WERI-Rb-1 (cell line): ENCODE results near the gene FDPS.
A peak's percentile ranks its signal among the peaks of the same experiment; 100 is the strongest.

Source experiments
- DNase-seq: peaks from one replicate; pipeline ENCODE4 v3.0.0-alpha.2; 2020
- H3K27ac ChIP-seq: fragments of 250-450 bp; sonication (Bioruptor Pico); 2 replicates; pipeline ENCODE4 v1.5.1; 2020; ENCODE audit warnings: mild to moderate bottlenecking, moderate library complexity
- H3K27me3 ChIP-seq: fragments of 250-450 bp; sonication (Bioruptor Pico); 2 replicates; pipeline ENCODE4 v1.5.1; 2021; ENCODE audit warnings: mild to moderate bottlenecking, low read depth, moderate library complexity; ENCODE audit not compliant: insufficient read depth, severe bottlenecking
- H3K36me3 ChIP-seq: fragments of 250-450 bp; sonication (Bioruptor Pico); 2 replicates; pipeline ENCODE4 v1.5.1; 2020; ENCODE audit warnings: mild to moderate bottlenecking, moderate library complexity
- H3K4me3 ChIP-seq: 2 replicates; pipeline ENCODE4 v1.5.1; 2011; ENCODE audit warnings: low read depth, mild to moderate bottlenecking, control low read depth, low read length
- H3K9me3 ChIP-seq: fragments of 250-450 bp; sonication (Bioruptor Pico); 2 replicates; pipeline ENCODE4 v1.5.1; 2021; ENCODE audit warnings: mild to moderate bottlenecking, moderate library complexity; ENCODE audit not compliant: severe bottlenecking
- CTCF ChIP-seq: IDR thresholded peaks from 2 replicates; pipeline ENCODE4 v1.5.1; 2011; ENCODE audit warnings: low read depth, mild to moderate bottlenecking, control low read depth, inconsistent platforms, low read length

Gene FDPS

GRCh38 chr1:155273343-155274245 lies 35.1 kb upstream of the FDPS start, which contains the start of gene CLK2:
Gene CLK2, minus strand, starts transcription at chr1:155273504. Its CDS starts 2,527 bp downstream, at chr1:155270977.
- peak; percentile 22 for TF ChIP-seq CTCF
- DNase-seq = peak; percentile 100
- Histone ChIP-seq H3K27ac (peak within 1 kb of the TSS; percentile 92), H3K4me3 (peak within 1 kb of the TSS; percentile 90), H3K36me3 (peaks cover 41% of the 10 kb centered on the region), H3K9me3 (no peaks in the 10 kb centered on the region), H3K27me3 (no peaks in the 10 kb centered on the region)

GRCh38 chr1:155277070-155277901 lies 31.4 kb upstream of the FDPS start, which contains the start of gene HCN3:
Gene HCN3, plus strand, starts transcription at chr1:155277463. Its CDS starts 128 bp downstream, at chr1:155277591.
- Histone ChIP-seq H3K4me3 (peak within 1 kb of the TSS; percentile 82), H3K27ac (peak within 1 kb of the TSS; percentile 79), H3K9me3 (no peaks in the 10 kb centered on the region), H3K36me3 (peaks cover 29% of the 10 kb centered on the region), H3K27me3 (no peaks in the 10 kb centered on the region)
- TF ChIP-seq CTCF = peak; percentile 81
- DNase-seq = peak; percentile 100

DNA sequence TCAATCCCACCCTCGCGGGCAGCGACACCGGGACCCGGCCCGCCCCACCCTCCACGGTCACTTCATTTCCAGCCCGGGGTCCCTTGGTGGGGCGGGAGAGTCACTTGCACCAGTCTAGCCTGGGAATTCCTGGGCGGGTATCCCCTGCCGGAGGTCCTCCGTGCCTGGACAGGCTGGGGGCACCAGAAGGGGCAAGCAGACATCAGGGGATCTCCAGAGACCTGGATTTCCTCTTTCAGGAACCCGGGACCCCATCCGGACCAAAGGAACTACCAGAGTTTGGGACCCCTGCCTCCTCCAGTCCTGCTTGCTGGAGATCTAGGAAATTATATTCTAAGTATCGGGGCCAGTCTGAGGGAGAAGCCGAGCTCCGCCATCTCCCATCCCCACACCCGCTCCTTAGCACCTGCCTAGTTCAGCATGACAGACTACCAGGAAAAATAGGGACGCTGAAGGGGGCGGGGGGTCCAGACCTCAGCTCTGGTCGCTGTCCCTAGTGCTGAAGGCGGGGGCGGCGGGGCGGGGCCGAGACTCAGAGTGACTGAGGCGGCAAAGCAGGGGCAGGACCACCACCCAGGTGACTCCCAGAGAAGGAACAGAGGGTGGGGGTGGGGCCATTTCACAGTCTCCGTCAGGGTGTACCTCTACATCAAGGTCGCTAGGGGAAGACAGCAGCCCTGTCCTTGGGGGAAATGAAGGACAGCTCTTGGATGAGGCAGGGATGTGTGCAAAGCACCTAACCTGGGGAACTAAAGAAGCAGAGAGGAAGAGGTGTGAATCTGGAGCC lies 30.6 kb upstream of the FDPS start:
- peaks cover 31% of the 10 kb centered on the region for H3K36me3 ChIP-seq
- H3K27me3 ChIP-seq = no peaks in the 10 kb centered on the region
- DNase-seq = peak; percentile 98
- no peaks in the 10 kb centered on the region for H3K9me3 ChIP-seq
- H3K27ac ChIP-seq = peak overlapping the region; percentile 79
- peak; percentile 96 for TF ChIP-seq CTCF
- H3K4me3 ChIP-seq = peak overlapping the region; percentile 82

- H3K27ac ChIP-seq = peak overlapping the region; percentile 0
- no peaks in the 10 kb centered on the region for H3K9me3 ChIP-seq
- DNase-seq = no peak
- peaks cover 37% of the 10 kb centered on the region for H3K36me3 ChIP-seq
- H3K27me3 ChIP-seq = no peaks in the 10 kb centered on the region
- peak overlapping the region; percentile 82 for H3K4me3 ChIP-seq
- no peak for TF ChIP-seq CTCF
Observed at GRCh38 chr1:155278689-155279160, 29.9 kb upstream of the FDPS start.

DNA sequence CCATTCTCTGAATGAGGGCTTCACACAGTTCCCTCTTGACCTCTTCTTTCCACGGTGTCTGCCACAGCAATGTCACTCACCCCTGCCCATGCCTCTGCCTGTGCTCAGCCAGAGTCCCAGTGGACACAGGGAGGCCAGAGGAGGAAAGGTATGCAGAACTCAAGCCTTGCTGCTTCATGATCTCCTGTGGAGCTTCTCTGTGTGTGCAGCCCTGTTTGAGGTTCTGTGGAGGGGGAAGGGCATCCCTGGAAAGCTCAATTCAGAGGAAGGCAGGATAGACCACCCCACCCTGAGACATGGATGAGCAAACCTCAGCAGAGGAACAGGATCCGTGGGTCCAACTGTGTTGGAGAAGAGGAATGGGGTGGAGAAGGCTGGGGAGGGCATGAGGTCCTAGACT lies 29.4 kb upstream of the FDPS start:
- DNase-seq = no peak
- Histone ChIP-seq H3K27ac (peak overlapping the region; percentile 0; the same call in 1 of the 2 replicates), H3K36me3 (peaks cover 43% of the 10 kb centered on the region), H3K4me3 (no peak overlapping the region), H3K9me3 (no peaks in the 10 kb centered on the region), H3K27me3 (no peaks in the 10 kb centered on the region)
- no peak for TF ChIP-seq CTCF
